Muscle of back (tissue), 11 donors: ENCODE measurements around the gene RD3L. TPM values are rescaled to one million over a fixed set of nuclear protein-coding genes. Genes with fewer than 3 reads are reported as not detected.
"Not testable (repeated sequence)": the region's sequence is repeated elsewhere in the genome, so short reads cannot be mapped to it uniquely, and the experiment has no call there.

Experiments
- DNase-seq, 3 donors: peaks; one replicate each; pipeline versions ENCODE4 v3.0.0 to v3.0.0-alpha.2; 2013
- polyA plus RNA-seq, 10 donors: library from polyadenylated mRNA; unstranded; fragments of 120-200 nt; gene quantifications; one replicate each; pipeline ENCODE4 v1.2.1, GENCODE V29; 2013; ENCODE audit not compliant: insufficient read length in 10 of 10

The RD3L gene
- polyA plus RNA-seq, 10 donors = not detected

DNA sequence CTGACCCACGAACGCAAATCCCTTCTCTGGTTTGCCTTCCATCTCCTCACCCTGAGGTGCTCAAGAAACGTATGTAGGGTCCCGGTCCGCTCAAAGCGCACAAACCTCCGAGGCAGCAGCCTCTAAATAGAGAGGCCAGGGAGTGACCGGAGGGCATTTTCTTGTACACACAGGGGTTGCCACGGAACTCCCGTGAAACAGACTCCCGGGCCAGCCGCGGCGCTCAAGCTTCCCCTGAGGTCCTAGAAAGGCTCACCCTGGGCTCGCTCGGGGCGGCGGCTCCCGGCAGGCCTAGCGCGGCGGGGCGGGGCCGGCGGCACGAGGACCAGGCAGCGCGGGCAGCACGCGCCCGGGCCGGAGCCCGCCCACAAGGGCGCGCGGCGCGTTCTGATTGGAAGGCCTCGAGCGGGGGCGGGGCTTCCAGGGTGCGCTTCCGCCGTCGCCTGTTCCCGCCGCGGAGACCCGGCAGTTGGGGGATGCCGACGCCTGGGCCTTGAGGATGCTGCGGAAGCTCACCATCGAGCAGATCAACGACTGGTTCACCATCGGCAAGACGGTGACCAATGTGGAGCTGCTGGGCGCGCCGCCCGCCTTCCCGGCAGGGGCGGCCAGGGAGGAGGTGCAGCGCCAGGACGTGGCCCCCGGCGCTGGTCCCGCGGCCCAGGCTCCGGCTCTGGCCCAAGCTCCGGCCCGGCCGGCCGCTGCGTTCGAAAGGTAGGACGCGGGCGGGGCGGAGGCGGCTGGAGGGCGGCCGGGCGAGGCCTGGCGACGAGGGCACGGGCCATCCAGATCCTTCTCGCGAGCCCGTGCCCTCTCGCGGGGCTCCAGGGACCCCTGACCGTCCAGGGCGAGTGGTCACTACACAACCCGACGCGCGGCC is 14.1 kb downstream of the RD3L start, which contains the start of gene TDRD9:
TSS of gene TDRD9 (plus strand) at position 446 of the 880 bp plus-strand sequence. CDS start at position 500, 54 bp downstream.
- peak in 1 of 3 donors; percentile 7 for DNase-seq

DNA sequence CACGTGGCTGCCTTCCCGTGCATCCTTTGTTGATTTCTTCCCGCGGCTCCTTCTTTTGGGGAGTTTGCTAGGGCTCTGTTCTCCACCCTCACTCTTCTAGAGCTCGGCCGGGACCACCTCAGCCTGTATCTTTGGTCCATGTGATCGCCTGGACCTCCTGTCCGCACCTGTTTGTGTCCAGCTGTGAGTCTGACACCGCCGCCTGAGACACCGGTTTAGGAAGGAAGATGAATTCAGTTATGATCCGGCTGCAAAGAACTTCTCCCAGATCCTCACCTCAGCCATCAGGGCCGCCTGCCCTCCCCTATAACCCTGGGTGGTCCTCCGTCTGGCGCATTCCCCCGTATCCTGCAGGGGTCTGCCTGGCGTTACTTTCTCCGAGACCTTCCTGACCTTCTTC is 14.8 kb downstream of the RD3L start:
- DNase-seq = no peak

DNA sequence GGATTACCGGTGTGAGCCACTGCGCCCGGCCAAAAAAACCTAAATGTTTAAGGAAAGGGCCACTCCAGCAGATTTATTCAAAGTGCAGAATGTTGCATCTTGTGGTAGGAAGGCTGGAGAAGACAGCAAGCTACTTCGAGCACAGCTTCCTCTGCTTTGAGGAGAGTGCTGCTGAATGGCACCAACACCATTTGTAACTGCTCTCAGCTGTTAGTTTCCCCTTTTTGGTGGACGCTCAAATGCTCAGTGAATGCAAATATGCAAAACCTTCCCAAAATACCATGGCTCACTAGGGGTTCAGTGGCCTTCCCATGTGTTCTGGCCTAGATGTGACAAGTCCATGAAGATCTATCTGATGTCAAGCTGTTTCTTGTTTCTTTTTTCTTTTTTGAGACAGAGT is 17.0 kb downstream of the RD3L start:
- no peak for DNase-seq

DNA sequence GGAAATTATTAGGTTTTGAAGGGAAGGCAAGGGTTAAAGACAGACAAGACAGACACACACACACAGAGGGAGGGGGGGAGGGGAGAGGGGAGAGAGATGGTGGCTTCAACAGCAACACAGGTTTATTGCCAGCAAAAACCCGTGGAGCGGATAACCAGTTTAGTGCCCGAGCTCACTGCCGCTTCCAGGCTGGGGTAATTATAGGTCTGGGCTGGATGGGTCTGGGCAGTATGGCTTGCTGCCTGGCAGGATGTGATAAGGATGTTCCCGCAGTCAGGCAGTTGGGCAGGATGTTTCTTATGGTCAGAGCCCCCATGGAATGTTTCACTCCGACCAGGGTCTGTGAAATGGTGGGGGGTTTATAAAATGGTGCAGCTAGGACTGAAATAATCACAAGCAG is 18.5 kb downstream of the RD3L start:
- no peak for DNase-seq

DNA sequence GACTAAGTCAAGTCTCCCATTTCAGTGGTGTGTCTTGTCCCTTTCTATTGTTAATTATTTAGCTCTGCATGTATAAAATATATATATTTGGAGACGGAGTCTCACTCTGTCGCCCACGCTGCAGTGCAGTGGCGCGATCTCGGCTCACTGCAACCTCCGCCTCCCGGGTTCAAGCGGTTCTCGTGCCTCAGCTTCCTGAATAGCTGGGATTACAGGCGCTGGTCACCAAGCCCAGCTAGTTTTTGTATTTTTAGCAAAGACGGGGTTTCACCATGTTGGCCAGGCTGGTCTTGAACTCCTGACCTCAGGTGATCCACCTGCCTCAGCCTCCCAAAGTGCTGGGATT is 20.5 kb downstream of the RD3L start:
- not testable (repeated sequence) for DNase-seq

DNA sequence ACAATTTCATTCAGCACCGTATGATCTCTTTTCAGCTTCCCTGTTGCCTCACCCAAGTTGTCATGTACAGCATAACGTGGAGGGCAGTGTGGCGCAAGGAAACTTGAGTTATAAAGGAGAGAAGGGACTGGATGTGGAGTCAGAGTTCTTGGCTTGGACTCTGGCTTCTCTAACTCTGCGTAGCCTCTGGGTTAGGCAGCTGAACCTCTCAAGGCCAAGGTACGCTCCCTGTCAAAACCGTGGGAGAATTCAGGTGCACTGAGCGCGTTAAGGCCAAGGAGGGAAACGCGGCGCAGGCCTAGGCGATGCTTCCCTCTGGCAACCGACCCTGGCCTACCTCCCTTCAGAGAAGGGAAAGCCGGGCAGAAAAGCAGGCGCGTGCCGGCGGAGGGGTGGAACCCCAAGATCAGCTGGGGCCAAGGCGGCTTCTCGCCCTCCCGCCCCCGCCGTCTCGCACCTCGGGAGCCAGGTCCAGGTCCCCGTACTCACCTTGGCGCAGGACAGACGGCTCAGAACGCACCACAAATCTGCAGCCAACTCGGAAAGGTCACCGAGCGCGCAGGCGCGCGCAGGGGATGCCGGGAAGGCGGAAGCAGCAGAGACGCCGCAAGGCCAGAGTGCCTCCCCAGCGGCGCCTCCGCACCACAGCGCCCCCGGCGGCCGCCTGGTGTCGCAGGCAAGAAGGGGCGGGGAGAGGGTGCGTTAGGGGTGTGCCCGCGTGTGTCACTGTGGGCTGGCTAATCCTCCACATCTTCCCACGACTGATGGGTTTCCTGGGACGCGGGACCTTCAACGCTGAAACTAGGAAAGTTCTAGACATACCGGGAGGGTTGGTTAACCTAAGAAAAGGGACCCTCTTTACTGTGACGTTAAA is 21.1 kb downstream of the RD3L start:
- DNase-seq = peak; percentile 91 to 98 (median 98)

DNA sequence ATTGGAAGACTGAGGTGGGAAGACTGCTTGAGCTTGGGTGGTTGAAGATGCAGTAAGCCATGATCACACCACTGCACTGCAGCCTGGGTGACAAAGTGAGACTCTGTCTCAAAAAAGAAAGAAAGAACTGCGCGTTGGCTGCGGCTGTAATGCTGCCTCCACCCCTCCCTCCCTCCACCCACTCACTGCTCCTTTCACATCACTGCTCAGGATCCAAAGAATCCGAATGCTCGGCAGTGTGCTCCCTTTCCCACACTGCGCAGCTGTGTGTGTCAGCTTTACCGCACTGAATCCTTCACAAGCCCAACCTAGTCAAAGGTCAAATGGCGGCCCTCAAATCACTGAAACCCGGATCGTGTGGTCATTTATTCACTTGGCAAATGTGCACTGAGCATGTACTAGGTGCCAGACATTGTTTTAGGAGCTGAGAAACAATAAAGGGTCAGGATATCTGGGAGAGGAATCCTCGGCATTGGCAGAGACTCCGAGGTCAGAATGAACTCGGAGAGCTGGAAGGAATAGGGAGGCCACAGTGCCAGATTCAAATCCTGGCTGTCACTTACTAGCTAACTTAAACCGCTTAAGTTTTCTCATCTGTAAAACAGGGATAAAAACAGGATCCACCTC is 25.6 kb downstream of the RD3L start:
- DNase-seq = no peak

DNA sequence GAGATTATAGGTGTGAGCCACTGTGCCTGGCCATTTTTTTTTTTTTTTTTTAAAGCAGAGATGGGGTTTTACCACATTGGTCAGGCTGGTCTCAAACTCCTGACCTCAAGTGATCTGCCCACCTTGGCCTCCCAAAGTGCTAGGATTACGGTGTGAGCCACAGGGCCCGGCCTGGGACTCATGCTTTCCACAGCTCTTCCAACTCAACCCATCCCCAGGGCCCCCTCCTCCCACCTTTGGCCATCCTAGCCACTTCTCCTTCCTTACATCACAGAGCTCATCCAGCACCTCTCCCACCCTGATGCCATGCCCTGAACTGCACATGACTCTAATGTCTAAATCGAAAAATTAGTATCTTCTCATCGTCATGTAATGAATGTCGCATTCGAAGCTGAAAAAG is 26.7 kb downstream of the RD3L start:
- DNase-seq = no peak

DNA sequence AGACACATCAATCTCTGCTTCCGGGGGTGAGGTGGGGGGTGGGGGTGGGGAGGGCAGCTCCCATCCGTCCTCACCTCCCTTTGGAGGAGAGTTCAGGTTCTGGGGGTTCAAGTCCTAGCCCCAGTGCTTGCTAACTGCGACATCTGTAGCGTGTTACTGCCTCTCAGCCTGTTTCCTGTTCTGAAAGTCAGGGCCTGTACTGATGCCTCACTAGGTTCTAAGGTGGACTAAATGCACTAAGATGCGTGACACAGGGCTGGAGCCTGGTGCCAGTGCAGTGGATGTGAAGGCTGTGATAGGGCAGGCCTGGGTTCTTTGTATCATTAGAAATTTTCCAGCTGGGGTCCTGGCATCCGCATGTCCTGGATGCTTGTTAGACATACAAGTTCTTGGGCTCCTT is 31.3 kb downstream of the RD3L start:
- DNase-seq = no peak

DNA sequence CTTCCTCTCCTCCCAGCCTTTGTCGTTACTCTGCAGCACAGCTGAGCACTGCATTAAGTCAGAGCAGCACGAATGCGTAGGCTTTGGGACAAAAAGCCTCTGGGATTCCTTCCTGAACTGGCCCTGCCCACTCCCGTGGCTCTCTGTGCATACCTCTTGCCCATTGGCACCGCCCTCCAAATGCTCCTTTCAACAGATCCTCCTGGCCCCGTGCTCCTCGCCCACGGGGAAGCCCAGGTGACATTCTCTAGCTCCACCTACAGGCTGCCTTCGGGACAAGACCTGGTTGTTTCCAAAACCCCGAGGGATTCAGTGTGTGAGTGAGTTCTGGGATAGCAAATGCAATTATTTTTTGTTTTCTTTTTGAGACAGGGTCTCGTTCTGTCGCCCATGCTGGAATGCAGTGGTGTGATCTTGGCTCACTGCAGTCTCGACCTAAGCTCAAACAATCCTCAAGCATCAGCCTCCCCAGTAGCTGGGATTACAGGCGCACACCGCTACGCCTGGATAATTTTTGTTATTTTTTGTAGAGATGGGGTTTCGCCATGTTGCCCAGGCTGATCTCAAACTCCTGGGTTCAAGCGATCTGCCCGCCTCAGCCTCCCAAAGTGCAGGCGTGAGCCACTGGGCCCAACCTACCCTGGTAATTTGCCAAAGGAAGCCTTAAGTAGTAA is 31.9 kb downstream of the RD3L start:
- peak; percentile 53 to 83 (median 65) for DNase-seq

DNA sequence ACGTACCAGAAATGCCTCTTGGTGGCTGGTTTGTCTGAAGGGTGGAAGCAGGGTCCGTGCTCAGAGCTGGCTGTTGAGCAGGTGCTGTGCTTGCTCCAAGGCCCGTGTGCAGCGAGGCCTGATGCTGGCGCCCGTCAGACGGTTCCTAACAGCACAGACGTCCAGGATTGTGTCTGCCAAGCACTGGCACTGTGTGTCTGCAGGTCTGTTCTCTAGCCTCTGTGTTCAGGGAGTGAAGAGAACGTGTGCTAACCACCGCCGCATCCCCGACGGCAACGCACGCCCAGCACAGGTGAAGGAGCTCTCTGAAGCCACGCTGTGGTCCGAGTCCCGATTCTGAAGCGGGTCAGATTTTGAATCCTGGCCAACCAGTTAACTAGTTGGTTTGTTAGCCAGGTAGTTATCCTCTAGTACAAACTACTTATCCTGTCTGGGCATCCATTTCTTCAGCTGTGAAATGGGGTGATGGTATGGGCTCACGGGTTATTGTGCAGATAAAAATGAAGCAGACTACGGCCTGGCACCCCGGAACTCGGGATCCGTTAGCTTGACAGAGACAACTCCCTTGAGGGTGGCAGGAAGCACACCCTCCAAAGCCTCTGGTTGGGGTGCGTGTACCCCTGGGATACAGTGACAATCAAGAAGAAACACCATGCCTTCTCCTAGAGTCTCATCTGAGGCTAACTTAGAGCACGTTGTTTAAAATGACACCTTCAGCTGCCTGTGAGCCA is 32.6 kb downstream of the RD3L start:
- no peak for DNase-seq

DNA sequence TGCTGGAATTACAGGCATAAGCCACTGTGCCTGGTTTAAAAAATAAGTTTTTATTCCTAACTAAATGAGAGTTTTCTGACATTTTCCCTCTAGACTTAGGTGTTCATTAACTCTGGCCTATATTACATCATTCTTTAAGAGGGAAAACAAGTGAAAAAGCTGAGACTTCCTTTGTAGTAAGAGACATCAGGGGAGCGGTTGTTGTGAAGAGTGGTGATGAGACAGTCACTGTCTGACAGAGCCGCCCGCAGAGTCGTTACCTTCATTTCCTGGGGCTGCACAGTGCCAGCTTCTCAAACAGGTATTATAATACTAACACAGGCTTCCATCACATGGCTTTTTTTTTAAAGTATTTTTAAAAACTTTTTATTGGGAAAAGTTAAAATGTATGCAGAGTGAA is 33.7 kb downstream of the RD3L start:
- DNase-seq = no peak

DNA sequence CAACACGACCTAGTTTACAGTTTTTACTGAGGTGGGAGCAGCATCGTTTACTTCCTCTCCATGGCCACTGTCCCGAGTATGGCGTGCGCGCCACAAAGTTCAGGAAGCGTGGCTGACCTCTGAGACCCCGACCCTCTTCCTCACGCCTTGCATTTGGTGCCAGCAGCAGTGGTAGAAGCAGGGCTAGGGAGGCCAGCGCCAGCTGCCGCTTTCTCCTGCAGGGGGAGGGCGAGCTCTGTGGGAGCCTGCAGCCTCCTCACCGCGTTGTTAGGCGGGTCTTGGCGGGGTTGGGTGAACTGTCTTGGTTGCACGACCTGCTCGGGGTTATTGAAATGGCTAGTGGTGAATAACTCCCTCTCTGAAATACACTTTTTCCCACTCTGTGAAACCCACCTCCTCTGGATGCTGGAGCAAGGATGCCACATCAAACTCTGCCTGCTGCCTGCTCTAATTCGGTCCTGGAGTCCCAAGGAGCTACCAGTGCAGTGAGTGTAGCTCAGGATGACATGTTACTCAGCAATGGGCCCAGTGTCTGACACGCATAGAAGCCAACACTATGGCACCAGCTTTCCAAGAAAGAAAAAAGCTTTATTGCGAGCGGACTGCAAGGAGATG is 36.4 kb downstream of the RD3L start:
- DNase-seq = no peak

DNA sequence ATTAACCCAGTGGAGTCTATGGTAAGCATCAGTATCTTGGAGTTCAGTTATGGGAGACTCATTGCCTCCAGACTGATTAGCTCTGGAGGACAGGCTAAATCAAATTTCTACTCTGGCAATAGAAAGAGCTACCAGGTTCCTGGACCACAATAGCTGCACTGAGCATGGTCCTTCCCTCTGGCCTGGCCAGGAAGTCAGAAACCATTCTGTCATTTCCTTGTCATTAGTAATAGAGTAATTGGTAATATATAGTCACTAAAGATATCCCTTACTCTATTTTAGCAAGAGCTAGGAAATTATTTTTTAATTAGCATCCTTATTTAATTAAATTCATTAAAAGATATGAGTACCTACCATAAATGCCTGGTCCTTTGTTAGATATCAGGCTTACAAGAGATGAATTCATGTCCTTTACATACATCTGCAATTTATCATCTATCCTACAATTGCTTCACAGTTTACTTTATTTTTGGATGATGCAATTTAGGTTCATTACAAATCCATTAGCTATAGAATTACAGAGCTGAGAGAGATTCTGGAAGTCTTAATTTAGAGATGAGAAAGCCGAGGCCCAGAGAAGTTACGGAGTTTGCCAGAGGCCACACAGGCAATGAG is 37.7 kb downstream of the RD3L start:
- no peak for DNase-seq

DNA sequence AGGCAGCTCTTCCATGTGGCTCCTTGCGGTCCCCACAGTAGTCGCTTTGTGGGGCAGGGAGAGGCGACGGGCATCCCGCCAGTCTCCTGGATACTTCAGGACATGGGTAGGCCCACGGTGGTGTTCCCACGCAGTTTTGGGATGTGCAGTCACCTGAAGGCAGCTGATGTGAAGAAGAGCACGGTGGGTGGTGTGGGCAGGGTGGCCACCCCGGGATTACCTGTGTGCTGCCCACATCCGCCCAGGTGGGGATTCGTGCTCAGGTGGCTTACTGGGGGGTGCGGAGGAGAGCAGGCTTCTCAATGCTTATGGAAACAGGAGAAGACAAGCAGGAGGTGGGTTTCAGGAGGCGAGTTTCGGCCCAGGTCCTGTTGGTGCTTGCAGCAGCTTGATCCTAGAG is 42.5 kb downstream of the RD3L start:
- no peak for DNase-seq

DNA sequence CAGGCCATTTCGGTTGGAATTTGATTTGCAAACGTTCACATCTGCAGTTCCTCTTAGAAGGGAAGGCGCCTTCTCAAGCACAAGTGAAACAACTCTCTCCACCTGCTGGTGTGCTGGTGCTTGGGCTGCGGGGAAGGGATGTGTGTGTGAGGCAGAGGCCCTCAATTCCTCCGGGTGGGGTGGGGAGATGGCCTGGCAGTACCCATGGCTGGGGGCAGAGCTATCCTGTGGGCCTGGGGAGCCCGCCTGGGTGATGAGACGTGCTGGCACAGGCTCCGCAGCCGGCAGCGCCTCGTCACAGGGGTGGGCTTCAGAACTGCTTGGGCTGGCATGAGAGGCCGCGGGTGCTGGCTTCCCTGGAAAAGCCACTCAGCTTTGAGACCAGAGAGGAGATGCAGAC is 43.0 kb downstream of the RD3L start:
- DNase-seq = no peak

DNA sequence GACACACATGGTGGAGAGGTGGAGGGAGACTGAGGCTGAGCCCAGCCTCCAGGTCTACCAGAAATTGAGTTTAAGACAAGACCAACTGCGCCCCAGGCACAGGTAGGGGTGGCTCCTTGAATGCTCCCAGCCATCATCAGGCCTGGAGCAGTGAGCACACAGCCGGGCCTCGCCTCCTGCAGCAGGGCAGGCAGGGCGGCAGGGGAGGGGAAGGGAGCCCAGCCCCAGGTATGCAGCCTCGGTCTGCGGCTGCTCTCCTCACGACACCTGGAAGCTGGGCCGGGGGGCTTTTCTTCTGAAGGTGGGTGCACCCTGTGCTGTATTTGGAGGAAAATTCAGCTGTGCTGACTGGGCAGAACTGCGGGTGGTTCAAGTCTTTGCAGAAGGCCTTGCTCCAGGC is 43.6 kb downstream of the RD3L start:
- DNase-seq = no peak

DNA sequence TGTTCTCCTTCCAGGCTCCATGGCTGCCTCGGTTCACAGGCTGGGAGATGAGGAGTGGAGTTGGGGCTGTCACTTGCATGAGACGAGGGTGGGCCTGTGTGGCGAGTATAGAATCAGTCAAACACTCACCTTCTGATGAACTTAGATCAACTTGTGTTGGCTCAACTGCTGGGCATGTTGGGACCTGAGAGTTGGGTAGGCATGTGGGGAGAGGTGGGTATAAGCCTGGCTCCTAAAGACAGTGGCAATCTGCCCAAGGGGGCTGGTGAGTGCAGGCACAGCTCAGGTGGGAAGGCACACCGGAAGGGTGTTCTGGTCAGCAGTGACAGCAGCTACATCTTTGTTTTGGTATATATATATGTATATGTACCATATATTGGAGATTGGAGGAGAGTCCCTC is 44.1 kb downstream of the RD3L start:
- DNase-seq = no peak

DNA sequence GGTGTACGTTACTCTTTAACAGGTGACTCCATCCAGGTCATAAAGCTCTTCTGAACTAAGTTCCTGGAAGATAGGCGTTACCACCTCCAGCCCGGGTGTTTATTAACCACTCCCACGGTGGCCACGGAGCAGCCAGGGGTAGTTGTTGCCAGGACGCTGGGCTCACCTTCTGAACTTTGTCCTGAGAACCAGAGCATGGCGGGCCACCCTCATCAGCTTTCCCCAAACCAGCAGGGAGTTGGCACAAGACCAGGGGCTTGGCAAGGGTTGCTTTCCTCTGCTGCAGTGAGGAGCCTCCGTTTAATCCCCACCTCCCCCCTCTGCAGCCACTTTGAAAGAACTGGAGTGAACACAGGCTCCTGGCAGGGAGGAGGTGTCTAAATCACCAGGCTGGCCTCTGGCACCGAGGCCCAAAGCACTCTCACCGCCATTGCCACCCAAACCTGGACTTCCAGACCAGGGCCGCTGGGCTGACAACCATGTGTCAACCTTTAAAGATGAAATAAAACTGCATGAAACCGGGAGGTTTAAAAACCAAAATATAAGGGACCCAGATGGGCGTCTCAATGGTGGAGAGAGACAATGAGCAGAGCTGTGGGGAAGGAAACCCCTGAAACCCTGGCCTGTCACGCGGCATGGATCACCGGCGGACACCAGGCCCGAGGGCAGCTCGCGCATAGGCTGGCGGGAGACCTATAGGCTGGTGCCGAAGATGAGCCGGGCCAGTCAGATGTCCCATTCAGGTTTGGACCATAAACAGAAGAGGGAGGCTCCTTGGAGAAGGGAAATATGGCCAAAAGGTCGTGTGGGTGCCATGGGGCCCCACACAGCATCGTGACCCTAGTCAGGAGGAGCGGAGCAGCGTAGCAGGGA is 45.0 kb downstream of the RD3L start:
- DNase-seq = no peak
